AG09309 (cell line): ENCODE results near the gene SRCAP.

ENCODE experiments used
- DNase-seq: peaks from one replicate; pipeline ENCODE4 v3.0.0-alpha.2; 2010; ENCODE audit warnings: low read depth
- H3K4me3 ChIP-seq: 2 replicates; pipeline ENCODE4 v1.5.1; 2011; ENCODE audit warnings: mild to moderate bottlenecking, low read depth, low read length, moderate library complexity; ENCODE audit not compliant: control insufficient read depth
- CTCF ChIP-seq: IDR thresholded peaks from 2 replicates; pipeline ENCODE4 v1.5.1; 2011; ENCODE audit warnings: mild to moderate bottlenecking, low read depth, low read length, inconsistent platforms; ENCODE audit not compliant: insufficient read depth, control insufficient read depth; ENCODE audit errors: missing control alignments

SRCAP gene

GRCh38 chr16:30766206-30766932 lies 67.4 kb downstream of the SRCAP start:
- no peak for TF ChIP-seq CTCF
- DNase-seq, result no peak
- H3K4me3 ChIP-seq, result no peak overlapping the region

DNA sequence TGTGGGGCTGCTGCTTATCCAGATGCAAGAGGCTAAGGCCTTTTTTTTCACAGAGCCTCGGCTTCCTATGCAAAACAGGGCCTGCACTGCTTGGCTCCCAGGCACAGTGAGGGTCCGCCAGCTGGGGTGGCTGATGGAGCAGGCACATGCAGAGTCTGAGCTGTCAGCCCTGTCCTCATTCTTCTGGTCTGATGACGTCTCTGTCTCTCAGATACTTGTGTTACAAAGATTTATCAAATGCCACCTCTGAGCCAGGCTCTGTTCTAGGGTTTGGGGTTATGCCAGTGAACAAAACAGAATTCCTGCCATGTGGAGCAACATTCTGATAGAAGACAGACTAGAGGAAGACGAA lies 67.9 kb downstream of the SRCAP start:
- DNase-seq, result no peak
- H3K4me3 ChIP-seq, result no peak overlapping the region
- TF ChIP-seq CTCF, result no peak

DNA sequence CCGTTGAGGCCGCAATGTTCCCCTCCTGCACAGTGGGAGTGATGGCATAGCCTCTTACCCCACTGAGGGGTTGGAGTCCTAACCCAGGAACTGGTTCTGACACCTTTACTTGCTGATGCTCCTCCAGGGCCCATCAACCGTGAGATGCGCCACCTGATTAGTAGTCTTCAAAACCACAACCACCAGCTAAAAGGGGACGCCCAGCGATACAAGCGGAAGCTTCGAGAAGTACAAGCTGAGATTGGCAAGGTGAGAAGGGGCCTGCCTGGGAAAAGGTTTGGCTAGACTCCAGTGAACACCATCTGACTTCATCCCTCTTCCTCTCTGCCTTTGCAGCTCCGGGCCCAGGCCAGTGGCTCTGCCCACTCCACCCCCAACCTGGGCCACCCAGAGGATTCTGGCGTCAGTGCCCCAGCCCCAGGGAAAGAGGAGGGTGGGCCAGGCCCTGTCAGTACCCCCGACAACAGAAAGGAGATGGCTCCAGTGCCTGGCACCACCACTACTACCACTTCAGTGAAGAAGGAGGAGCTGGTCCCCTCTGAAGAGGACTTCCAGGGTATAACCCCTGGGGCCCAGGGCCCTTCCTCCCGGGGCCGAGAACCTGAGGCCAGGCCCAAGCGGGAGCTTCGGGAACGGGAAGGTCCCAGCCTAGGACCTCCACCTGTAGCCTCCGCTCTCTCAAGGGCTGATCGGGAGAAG lies 68.9 kb downstream of the SRCAP start:
- no peak for DNase-seq
- H3K4me3 ChIP-seq, result no peak overlapping the region
- no peak for TF ChIP-seq CTCF

DNA sequence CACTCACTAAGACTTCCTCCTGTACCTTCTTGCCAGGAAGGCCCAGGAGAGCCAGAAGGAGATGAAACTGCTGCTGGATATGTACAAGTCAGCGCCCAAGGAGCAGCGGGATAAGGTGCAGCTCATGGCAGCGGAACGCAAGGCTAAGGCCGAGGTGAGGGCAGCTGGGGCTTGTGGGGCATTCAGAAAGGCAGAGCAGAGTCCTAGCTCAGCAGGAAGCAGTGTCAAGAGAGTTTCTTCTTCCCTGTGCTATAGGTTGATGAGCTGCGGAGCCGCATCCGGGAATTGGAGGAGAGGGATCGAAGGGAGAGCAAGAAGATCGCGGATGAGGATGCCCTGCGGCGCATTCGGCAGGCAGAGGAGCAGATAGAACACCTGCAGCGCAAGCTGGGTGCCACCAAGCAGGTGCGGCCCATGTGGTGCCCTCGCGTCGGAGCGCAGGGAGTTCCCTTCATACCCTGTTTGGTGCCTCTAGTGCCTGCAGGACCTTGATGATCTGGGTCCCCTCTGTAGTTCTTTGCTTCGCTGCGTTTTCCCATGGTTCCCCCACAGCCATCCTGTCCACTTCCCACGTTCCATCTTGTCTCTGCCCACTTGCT lies 69.7 kb downstream of the SRCAP start:
- TF ChIP-seq CTCF, result no peak
- no peak overlapping the region for H3K4me3 ChIP-seq
- DNase-seq, result no peak

DNA sequence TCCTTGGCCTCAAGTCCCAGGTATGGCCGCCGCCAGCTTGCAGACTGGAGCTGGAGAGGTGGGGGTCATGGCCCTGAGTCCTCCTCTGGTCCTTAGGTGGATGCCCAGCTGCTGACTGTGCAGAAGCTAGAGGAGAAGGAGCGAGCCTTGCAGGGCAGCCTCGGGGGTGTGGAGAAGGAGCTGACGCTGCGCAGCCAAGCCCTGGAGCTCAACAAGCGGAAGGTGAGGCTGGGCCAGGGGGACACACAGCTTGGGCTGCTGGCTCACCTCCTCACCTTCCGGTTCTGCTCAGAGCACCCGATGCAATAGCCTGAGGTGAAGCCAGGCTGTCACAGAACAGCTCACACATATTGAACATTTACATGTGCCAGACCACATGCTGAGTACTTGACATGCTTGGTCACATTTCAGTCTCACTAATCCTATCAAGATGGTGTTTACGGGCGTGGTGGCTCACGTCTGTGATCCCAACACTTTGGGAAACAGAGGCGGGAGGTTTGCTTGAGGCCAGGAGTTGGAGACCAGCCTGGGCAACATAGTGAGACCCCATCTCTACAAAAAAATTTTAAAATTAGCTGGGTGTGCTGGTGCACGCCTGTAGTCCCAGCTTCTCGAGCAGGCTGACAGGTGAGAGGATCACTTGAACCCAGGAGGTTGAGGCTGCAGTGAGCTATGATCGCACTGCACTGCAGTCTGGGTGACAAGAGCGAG lies 70.6 kb downstream of the SRCAP start:
- no peak for TF ChIP-seq CTCF
- no peak overlapping the region for H3K4me3 ChIP-seq
- DNase-seq, result no peak

- no peak overlapping the region for H3K4me3 ChIP-seq
- TF ChIP-seq CTCF, result no peak
- no peak for DNase-seq
Measured at GRCh38 chr16:30771726-30772125, 72.8 kb downstream of the SRCAP start.
